Measurements from ENCODE around the gene PCNA.

- TF ChIP-seq CTCF (IDR thresholded peaks at IDR 0.05) (no peak), EZH2phosphoT487 (IDR thresholded peaks at IDR 0.05) (no peak)
These were observed 53.8 kb downstream of the PCNA start for GRCh38 chr20:5065879-5066383.
